ENCODE measurements around the gene CYSRT1. TPM values are rescaled to one million over a fixed set of nuclear protein-coding genes. Genes with fewer than 3 reads are reported as not detected.

The CYSRT1 gene
- total RNA-seq, 1 donor: 0.36 TPM

DNA sequence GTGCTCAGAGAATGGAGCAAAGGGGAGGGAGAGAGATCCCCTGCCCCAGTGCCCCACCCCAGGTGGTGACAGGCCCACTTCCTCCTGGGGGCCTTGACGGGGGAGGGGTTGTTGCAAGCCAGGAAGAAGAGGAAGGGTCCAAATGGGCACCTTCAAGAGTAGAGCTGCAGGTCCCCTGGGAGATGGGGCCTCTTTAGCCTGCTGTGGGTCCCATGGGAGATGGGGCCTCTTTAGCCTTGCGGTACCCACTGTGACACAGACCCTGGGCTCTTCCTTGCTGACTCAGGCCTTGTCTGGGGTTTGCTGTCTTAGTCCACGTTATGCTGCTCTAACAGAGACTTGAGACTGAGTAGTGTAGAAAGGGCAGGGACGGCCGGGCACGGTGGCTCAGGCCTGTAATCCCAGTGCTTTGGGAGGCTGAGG, 43.0 kb downstream of the CYSRT1 start:
- no peak for DNase-seq (ENCODE audit: low read depth)
- TF ChIP-seq, protein P1, sequence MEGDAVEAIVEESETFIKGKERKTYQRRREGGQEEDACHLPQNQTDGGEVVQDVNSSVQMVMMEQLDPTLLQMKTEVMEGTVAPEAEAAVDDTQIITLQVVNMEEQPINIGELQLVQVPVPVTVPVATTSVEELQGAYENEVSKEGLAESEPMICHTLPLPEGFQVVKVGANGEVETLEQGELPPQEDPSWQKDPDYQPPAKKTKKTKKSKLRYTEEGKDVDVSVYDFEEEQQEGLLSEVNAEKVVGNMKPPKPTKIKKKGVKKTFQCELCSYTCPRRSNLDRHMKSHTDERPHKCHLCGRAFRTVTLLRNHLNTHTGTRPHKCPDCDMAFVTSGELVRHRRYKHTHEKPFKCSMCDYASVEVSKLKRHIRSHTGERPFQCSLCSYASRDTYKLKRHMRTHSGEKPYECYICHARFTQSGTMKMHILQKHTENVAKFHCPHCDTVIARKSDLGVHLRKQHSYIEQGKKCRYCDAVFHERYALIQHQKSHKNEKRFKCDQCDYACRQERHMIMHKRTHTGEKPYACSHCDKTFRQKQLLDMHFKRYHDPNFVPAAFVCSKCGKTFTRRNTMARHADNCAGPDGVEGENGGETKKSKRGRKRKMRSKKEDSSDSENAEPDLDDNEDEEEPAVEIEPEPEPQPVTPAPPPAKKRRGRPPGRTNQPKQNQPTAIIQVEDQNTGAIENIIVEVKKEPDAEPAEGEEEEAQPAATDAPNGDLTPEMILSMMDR (IDR thresholded peaks at IDR 0.05; ENCODE audit: insufficient read depth, low read length): no peak

DNA sequence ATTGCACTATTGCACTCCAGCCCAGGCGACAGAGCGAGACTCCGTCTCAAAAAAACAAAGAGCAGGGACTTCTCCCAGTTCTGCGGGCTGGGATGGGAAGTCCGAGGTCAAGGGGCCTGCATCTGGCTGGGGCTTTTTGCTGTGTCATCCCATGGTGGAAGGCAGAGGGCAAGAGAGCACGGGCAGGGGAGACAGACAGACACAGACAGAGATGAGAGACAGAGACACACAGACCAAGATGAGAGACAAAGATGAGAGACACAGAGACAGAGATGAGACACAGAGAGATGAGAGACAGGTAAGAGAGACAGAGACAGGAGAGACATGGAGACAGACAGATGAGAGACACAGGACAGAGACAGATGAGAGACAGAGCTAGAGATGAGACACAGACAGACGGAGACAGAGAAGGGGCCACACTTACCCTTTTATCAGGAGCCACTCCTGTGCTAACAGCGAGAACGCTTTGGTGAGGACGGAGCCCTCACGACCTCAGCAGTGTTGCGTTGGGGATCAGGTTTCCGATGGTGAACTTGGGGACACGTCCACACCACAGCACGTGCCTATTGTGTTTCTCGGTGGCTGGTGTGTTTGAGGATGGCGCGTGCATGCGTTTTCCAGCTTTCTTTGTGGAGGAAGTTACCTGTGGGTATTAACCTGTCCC, 43.7 kb downstream of the CYSRT1 start:
- TF ChIP-seq, protein P1 (IDR thresholded peaks at IDR 0.05; ENCODE audit: insufficient read depth, low read length): no peak
- DNase-seq (ENCODE audit: low read depth): no peak
- no peak overlapping the region for H3K4me3 ChIP-seq (ENCODE audit: low read depth, low read length)

More for the DNA sequence above, 43.0 kb downstream of the CYSRT1 start:
- H3K4me3 ChIP-seq (ENCODE audit: low read depth, low read length): no peak overlapping the region

GRCh38 chr9:137269231-137269772, 44.3 kb downstream of the CYSRT1 start:
- H3K4me3 ChIP-seq (ENCODE audit: low read depth, low read length): no peak overlapping the region
- TF ChIP-seq, protein P1 (IDR thresholded peaks at IDR 0.05; ENCODE audit: insufficient read depth, low read length): no peak
- DNase-seq (ENCODE audit: low read depth): no peak

- DNase-seq (ENCODE audit: low read depth): no peak
- TF ChIP-seq, protein P1 (IDR thresholded peaks at IDR 0.05; ENCODE audit: insufficient read depth, low read length): no peak
- no peak overlapping the region for H3K4me3 ChIP-seq (ENCODE audit: low read depth, low read length)
These were observed 46.1 kb downstream of the CYSRT1 start for GRCh38 chr9:137270929-137271695.

DNA sequence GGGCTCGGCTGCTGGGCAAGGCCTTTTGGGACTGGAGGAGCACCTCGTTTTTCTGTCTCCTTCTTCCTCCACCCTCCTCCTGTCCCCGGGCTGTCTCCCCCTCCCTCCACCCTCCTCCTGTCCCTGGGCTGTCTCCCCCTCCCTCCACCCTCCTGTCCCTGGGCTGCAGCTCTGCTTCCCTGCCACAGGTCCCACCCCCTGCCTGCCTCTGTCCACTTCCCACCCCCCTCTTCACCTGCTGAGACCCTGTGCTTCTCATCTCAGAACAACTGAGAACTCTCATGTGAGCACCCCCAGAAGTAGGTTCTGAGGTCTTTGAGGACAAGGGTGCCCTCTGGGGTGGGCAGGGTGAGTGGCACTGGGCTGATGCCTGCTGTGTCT, 46.7 kb downstream of the CYSRT1 start:
- DNase-seq (ENCODE audit: low read depth): no peak
- H3K4me3 ChIP-seq (ENCODE audit: low read depth, low read length): no peak overlapping the region
- TF ChIP-seq, protein P1 (IDR thresholded peaks at IDR 0.05; ENCODE audit: insufficient read depth, low read length): no peak

DNA sequence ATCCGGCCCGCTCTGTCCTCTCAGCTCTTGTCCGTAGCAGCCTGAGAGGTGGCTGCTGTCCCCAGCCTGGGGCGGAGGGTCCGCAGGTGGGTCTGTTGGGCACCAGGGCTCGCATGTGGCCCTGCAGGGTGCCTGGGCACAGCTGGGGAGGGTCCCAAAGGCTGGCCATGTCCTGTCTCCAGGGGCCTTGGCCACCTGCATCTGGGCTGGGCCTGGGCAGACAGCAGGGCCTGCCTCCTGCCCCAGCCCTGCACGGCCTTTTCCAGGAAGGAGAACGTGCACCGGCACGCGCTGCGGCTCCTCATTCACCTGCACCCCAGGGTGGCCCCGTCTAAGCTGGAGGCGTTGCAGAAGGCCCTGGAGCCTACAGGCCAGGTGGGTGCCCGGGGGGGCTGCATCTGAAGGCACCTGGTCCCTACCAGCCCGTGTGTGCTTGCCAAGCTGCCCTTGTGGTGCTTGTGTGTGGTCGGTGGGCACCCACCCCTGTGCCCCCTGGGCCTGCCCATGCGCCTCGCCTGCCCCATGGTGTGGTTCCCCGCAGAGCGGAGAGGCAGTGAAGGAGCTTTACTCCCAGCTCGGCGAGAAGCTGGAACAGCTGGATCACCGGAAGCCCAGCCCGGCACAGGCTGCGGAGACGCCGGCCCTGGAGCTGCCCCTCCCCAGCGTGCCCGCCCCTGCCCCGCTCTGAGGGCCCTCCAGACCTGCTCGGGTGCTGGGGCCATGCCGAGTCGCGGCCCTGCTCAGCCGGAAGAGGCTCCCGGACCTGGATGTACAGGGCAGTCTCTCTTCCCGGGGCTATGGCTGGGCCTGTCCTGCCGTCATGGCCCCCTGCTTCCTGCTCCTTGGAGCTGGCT, 47.5 kb downstream of the CYSRT1 start:
- TF ChIP-seq, protein P1 (IDR thresholded peaks at IDR 0.05; ENCODE audit: insufficient read depth, low read length): no peak
- no peak for DNase-seq (ENCODE audit: low read depth)
- no peak overlapping the region for H3K4me3 ChIP-seq (ENCODE audit: low read depth, low read length)
